ENCODE results near the gene VEZF1.

The VEZF1 gene

DNA sequence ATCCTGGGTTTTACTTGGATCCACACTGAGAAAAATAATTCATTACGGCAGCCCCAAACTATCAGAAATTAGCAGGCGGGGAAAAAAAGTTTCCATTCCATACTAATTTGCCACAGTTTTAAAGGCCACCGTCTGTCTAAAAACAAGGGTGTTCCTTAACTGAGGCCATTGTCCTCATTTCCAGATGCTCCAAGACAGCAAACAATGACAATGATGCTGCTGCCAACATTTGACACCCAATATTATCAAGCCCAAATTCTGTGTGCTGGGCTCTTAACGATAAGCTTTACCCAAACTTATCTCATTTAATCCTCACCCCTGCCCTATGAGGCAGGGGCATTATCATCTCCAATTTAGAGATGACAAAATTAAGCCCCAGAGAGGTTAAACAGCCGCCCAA is 59.1 kb downstream of the VEZF1 start:
- DNase-seq (ENCODE audit: low spot score) = no peak

DNA sequence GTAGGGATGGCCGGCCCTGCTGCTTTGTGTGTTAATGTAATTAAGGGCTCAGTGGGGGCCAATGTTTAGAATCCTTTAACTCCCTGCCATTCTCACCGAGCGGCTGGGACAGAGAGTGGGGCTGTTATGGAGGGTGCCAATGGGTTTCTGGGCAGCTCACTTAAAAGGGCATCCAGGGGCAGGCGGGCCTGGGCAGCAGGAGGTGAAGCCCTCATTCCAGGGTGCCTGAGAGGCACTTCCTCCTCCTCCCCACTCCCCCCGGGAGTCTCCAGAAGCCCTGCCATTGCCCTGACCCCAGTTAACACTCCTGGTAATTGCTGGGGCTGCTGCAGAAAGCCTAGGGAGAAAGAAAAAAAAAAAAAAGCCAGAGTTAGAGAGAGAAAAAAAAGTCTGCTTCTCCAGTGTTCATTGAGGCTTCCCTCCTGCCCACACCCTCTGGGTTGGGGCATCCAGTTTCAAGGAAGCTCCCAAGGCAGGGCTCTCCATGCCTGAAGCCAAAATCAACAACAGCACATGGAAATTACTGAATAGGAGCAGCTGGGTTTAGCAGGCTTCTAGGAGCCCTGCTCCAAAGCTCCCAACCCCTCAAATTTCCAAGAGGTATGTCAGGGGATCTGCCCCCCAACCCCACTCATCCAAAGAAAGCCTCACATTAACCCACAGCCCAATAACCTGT is 60.9 kb downstream of the VEZF1 start:
- peak; percentile 38 for DNase-seq (ENCODE audit: low spot score)

DNA sequence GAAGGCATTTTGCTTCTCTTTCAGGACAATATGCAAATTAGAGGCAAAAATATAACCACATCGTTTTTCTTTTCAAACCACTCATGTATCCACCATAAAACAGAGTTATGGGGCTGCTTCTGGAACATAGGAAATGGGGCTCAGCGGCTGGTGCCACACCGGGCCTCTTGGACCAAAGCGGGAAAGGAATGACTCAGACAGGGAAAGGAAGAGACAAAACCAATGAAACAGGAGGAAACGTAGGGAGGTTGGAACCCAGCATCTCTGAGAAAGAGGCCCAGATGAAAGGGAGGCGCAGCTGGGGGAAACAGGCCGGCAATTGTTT is 61.4 kb downstream of the VEZF1 start:
- DNase-seq (ENCODE audit: low spot score) = no peak

DNA sequence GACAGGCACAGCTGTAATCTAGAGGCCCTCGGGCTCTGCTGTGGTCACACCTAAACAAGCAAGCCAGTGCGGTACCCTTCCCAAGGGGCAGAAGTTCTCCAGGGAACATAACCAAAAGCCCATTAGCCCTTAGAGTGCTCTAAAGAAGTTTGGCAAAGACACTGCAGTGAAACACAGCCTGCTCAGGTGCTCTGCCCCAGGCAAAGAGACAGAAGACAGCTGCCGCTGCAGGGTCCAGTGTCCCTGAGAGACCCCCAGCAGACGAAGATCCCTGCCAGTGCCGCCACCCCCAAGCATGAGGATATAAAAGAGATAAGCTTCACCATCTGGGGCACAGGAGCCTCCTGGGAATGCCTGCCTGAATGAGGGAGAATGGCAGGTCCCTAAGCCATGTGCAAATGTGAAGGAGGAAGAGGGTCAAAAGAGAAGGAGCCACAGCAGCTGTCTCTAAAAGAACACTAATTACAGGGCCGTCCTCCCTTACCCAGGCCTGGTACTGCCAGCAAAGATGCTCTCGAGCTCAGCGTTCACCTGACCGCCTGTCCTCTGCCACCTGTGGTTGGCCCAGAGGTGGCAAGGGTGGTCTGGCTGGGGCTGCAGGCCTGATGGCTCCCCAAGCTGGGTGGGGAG is 62.6 kb downstream of the VEZF1 start:
- DNase-seq (ENCODE audit: low spot score) = no peak

DNA sequence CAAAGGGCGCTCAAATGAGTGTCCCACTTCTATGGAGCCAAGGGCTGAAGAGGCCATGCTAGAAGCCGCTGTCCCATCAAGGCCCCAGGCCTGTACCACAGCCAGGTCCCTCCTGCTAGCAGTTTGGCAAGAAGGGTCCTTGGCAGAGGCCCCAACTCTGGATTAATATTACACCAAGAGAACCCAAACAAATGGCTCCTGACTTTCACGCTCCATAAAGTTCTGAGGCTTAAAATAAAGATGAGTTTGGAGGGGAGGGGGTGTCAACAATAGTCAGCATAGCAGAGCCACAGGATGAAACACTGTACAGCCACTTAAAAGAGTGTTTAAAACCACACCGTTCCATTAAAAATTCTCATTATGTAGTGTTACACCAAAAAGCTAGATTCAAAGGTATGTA is 63.4 kb downstream of the VEZF1 start:
- no peak for DNase-seq (ENCODE audit: low spot score)
